HG03565 (cell line): Measurements from ENCODE around the gene MMP17.

Experiments used
- ATAC-seq: cut with Tn5 transposase; IDR thresholded peaks from one replicate; pipeline ENCODE4 v1.9.1; 2021; ENCODE audit warnings: mild to moderate bottlenecking, moderate library complexity; ENCODE audit not compliant: unreplicated experiment

The MMP17 gene

GRCh38 chr12:131829791-131830334 lies 1.7 kb downstream of the MMP17 start:
- ATAC-seq = no peak

- no peak for ATAC-seq
Measured at GRCh38 chr12:131830335-131830913, 2.2 kb downstream of the MMP17 start.

GRCh38 chr12:131830914-131831571 lies 2.9 kb downstream of the MMP17 start:
- no peak for ATAC-seq

GRCh38 chr12:131831635-131832041 lies 3.4 kb downstream of the MMP17 start:
- no peak for ATAC-seq

- no peak for ATAC-seq
Measured at GRCh38 chr12:131832321-131833231, 4.4 kb downstream of the MMP17 start.

GRCh38 chr12:131833288-131833895 lies 5.2 kb downstream of the MMP17 start:
- no peak for ATAC-seq

- no peak for ATAC-seq
Measured at GRCh38 chr12:131833896-131834641, 5.9 kb downstream of the MMP17 start.

GRCh38 chr12:131834798-131835615 lies 6.8 kb downstream of the MMP17 start:
- no peak for ATAC-seq

- no peak for ATAC-seq
Measured at GRCh38 chr12:131835616-131836171, 7.5 kb downstream of the MMP17 start.

- no peak for ATAC-seq
Measured at GRCh38 chr12:131836193-131836592, 8.0 kb downstream of the MMP17 start.

GRCh38 chr12:131836714-131837397 lies 8.7 kb downstream of the MMP17 start:
- no peak for ATAC-seq

GRCh38 chr12:131840643-131841416 lies 12.6 kb downstream of the MMP17 start:
- ATAC-seq = no peak

GRCh38 chr12:131841547-131841946 lies 13.4 kb downstream of the MMP17 start:
- no peak for ATAC-seq

- no peak for ATAC-seq
Measured at GRCh38 chr12:131842169-131842568, 14.0 kb downstream of the MMP17 start.

- no peak for ATAC-seq
Measured at GRCh38 chr12:131843527-131843926, 15.3 kb downstream of the MMP17 start.

- no peak for ATAC-seq
Measured at GRCh38 chr12:131844140-131844539, 15.9 kb downstream of the MMP17 start.

GRCh38 chr12:131844656-131845055 lies 16.5 kb downstream of the MMP17 start:
- ATAC-seq = no peak

GRCh38 chr12:131845121-131845520 lies 16.9 kb downstream of the MMP17 start:
- ATAC-seq = no peak
